Adrenal gland (tissue), 12 donors: ENCODE results near the gene THRA. TPM values are rescaled to one million over a fixed set of nuclear protein-coding genes. Genes with fewer than 3 reads are reported as not detected.

ENCODE experiments used
- DNase-seq, 7 donors: peaks; one replicate each; pipeline ENCODE4 v3.0.0-alpha.2; 2019 to 2020
- H3K27ac ChIP-seq, 5 donors: fragments of 200-600 bp; sonication (generic) in 4 of 5; 1 replicate in 3 of 5; 2 replicates in 2 of 5; pipeline versions ENCODE4 v1.5.1 to v1.8.0; 2016 to 2020; ENCODE audit warnings: mild to moderate bottlenecking in 1 of 5
- H3K27me3 ChIP-seq: fragments of 200-600 bp; 2 replicates; pipeline ENCODE4 v1.8.0; 2021
- H3K36me3 ChIP-seq, 2 donors: fragments of 200-600 bp; replicated peaks in 1 of 2; 1 replicate in 1 of 2; 2 replicates in 1 of 2; pipeline versions ENCODE4 v1.5.1 to v1.8.0; 2018 to 2022
- H3K4me1 ChIP-seq, 2 donors: fragments of 200-600 bp; replicated peaks in 1 of 2; 1 replicate in 1 of 2; 2 replicates in 1 of 2; pipeline versions ENCODE4 v1.5.1 to v1.8.0; 2018 to 2021
- H3K4me3 ChIP-seq, 4 donors: fragments of 200-600 bp; sonication (generic) in 3 of 4; one replicate each; pipeline ENCODE4 v1.5.1; 2016 to 2018
- H3K9me3 ChIP-seq, 3 donors: fragments of 200-600 bp; sonication (generic) in 1 of 3; replicated peaks in 1 of 3; 1 replicate in 2 of 3; 2 replicates in 1 of 3; pipeline versions ENCODE4 v1.5.1 to v1.8.0; 2016 to 2021
- POLR2A ChIP-seq, 2 donors: fragments of 450-650 bp; IDR thresholded peaks; one replicate each; pipeline ENCODE4 v1.6.1; 2017; ENCODE audit warnings: antibody characterized with exemption in 2 of 2, mild to moderate bottlenecking in 2 of 2, moderate library complexity in 1 of 2
- WGBS, 4 donors: extraction: QIAGEN DNeasy Blood & Tissue Kit in 2 of 4; methylation state at CpG; one replicate each; pipeline versions ENCODE4 v1.1.5 to v1.1.7; 2013 to 2017; 5-methylcytosine and 5-hydroxymethylcytosine counted together
- intact Hi-C, 2 donors: fragments of 100-400 bp; cut with DNase I; formaldehyde crosslinking; loops; one replicate each; pipeline versions ENCODE4 v1.14.1 to v1.15.0; 2022 to 2023
- polyA plus RNA-seq, 3 donors: library from polyadenylated mRNA; stranded (reverse); fragments of 200-250 nt in 2 of 3; fragments of 350-450 nt in 1 of 3; fragmentation: Illumina TruSeq in 1 of 3; extraction: RNeasy Lipid Tissue Mini Kit (QIAGEN cat#74804) in 1 of 3; gene quantifications; one replicate each; pipeline ENCODE4 v1.2.3, GENCODE V29; 2013 to 2014
- total RNA-seq, 9 donors: library from RNA; depleted of rRNA in 4 of 9; stranded (reverse); fragments of >200 nt in 4 of 9; fragments of 120-200 nt in 1 of 9; fragmentation: NEBNext Ultra II Directional in 1 of 9; extraction: Animal tissue kit (Norgen Biotek cat#: 25700) in 1 of 9; gene quantifications; one replicate each; pipeline versions ENCODE4 v1.1.0 to v1.2.4, GENCODE V29; 2013 to 2023
- TF ChIP-seq, protein P1 (sequence below), 6 experiments: fragments of 450-650 bp in 4 of 6; fragments of 200-600 bp in 2 of 6; sonication (generic) in 1 of 6; IDR thresholded peaks; 1 replicate in 5 of 6; 2 replicates in 1 of 6; pipeline versions ENCODE4 v1.5.1 to v1.8.0; 2016 to 2021; ENCODE audit warnings: antibody characterized with exemption in 6 of 6, mild to moderate bottlenecking in 2 of 6, moderate library complexity in 1 of 6
- donor health status: healthy with polysubstance abuse.
- donor health status: Bipolar disorder and iron deficiency.
- donor health status: DM: yes; HTN: yes; CAD: no.
- donor health status: DM: no; HTN: no; CAD: no.
- donor health status: DM: no; HTN: no; CAD: no.
- donor health status: DM: yes; HTN: yes; CAD: no.

Gene THRA
- total and polyA plus RNA-seq, 12 donors = 39.2 to 110 (median 65.8) TPM

DNA sequence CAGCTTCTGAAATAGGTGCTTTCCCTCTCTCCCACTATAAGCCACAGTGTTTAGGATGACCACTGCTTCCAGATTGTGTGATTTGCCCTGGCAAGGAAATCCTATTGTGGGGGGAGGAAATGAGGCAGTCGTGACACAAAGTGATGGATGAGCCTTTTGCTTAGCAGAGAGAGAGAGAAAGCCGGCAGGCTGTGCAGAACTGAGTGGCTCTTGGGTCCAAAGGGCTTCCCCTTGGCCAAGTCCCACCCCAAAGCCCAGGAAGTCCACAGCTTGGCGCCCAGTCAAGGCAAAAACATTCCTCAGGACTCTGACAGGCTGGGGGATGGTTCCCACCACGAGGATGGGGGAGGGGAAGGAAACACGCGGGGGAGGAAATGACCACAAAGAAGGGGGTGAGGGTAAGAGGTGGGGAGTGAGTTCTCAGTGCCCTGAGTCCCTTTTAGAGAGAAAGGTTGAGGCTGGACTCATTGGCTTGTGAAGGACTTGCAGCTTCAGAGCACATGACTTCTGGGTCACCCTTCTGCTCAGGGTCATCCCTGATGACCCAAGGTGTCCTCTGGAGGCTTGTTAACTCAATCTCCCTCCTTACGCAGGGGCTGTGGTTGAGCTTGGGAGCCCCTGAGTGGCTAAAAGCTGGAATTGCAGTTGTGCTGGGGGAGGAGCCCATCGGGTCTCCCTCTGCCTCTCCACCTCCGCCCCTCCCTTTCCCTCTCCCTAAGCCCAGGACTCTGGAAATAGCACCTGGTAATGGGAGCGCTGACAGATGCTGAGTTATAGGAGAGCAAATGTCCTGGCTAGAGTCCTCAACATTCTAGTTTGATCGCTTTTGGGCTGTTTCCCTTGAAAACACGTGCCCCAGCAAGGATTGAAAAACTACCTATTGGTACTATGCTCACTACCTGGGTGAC, 48.7 kb downstream of the THRA start:
- peak; percentile 93 to 98 (median 96) for DNase-seq
- intact Hi-C loops = no loop called here
- Histone ChIP-seq H3K4me3 (peak overlapping the region in 1 of 4 donors; percentile 10), H3K27me3 (no peaks in the 10 kb centered on the region), H3K36me3 (no peaks in the 10 kb centered on the region), H3K4me1 (peaks cover 61 to 74% of the 10 kb centered on the region in 2 donors), H3K9me3 (no peaks in the 10 kb centered on the region), H3K27ac (peak overlapping the region; percentile 34 to 96 (median 94))
- 0 to 2% (median 1%) methylated on average over 11 to 12 of the region's 12 CpGs for WGBS, 4 donors
- TF ChIP-seq POLR2A (IDR thresholded peaks at IDR 0.05) = peak in 1 of 2 donors; percentile 94
- TF ChIP-seq, protein P1, sequence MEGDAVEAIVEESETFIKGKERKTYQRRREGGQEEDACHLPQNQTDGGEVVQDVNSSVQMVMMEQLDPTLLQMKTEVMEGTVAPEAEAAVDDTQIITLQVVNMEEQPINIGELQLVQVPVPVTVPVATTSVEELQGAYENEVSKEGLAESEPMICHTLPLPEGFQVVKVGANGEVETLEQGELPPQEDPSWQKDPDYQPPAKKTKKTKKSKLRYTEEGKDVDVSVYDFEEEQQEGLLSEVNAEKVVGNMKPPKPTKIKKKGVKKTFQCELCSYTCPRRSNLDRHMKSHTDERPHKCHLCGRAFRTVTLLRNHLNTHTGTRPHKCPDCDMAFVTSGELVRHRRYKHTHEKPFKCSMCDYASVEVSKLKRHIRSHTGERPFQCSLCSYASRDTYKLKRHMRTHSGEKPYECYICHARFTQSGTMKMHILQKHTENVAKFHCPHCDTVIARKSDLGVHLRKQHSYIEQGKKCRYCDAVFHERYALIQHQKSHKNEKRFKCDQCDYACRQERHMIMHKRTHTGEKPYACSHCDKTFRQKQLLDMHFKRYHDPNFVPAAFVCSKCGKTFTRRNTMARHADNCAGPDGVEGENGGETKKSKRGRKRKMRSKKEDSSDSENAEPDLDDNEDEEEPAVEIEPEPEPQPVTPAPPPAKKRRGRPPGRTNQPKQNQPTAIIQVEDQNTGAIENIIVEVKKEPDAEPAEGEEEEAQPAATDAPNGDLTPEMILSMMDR (IDR thresholded peaks at IDR 0.05) = peak; percentile 69 to 96 (median 92)

DNA sequence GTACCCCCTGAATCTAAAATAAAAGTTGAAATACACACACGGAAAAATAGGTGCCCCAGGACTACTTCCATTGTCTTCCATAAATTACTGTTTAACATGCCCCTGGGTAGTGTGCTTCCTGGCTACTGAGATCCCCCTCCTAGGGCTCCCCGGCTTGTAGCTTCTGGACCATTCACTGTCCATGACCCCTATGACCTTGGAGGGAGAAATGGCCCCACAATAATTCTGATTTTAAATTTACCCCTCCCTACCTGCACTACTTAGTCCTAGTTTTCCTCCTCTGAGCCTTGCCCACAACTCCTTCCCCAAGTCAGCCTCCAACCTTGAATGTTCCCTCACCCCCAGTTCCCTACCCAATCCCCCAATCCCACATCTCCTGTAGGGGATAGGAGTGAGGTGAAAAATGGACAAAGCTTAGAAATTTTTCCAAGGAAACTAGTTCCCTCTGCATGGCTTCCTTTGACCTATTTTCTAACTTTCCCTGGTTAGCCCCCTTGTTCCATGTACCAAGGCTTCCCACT, 49.5 kb downstream of the THRA start:
- TF ChIP-seq POLR2A (IDR thresholded peaks at IDR 0.05) = no peak
- TF ChIP-seq, protein P1 (IDR thresholded peaks at IDR 0.05) = no peak
- H3K4me3 ChIP-seq = no peak overlapping the region
- H3K36me3 ChIP-seq = no peaks in the 10 kb centered on the region

DNA sequence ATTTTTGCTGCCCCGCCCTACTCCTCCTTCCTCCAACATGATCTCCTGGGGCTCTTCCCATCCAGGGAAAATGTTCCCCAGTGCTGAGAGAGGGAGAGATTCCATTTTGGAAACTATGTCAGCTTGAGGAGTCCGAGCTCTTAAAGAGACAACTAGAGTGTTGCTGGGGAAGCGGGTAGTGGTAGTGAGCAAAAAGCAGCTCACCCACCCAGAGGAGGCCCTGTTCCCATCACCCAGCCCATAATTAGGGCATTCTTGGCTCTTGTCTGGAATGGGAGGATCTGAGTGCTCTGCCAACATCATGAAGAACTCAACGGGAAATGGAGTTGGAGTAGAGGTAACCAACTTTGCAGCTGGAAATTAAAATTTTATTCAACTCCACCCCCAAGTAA, 49.9 kb downstream of the THRA start:
- TF ChIP-seq, protein P1 (IDR thresholded peaks at IDR 0.05) = no peak
- no peak for TF ChIP-seq POLR2A (IDR thresholded peaks at IDR 0.05)
- DNase-seq = peak in 6 of 7 donors; percentile 19 to 62 (median 34)
- Histone ChIP-seq H3K36me3 (no peaks in the 10 kb centered on the region), H3K9me3 (no peaks in the 10 kb centered on the region), H3K4me1 (peaks cover 51 to 63% of the 10 kb centered on the region in 2 donors), H3K27ac (peak overlapping the region; percentile 34 to 96 (median 94)), H3K27me3 (no peaks in the 10 kb centered on the region), H3K4me3 (no peak overlapping the region)
- intact Hi-C loops = no loop called here
- 49 to 60% (median 56%) methylated on average over 4 of the region's 4 CpGs for WGBS, 4 donors

More for the DNA sequence above, 49.5 kb downstream of the THRA start:
- H3K9me3 ChIP-seq = no peaks in the 10 kb centered on the region
- peak in 4 of 7 donors; percentile 16 to 54 (median 20) for DNase-seq
- intact Hi-C loops = no loop called here
- peaks cover 56 to 68% of the 10 kb centered on the region in 2 donors for H3K4me1 ChIP-seq
- no peaks in the 10 kb centered on the region for H3K27me3 ChIP-seq
- H3K27ac ChIP-seq = peak overlapping the region; percentile 34 to 96 (median 94)
- WGBS, 4 donors = 1 to 11% (median 7%) methylated on average over 2 of the region's 2 CpGs

DNA sequence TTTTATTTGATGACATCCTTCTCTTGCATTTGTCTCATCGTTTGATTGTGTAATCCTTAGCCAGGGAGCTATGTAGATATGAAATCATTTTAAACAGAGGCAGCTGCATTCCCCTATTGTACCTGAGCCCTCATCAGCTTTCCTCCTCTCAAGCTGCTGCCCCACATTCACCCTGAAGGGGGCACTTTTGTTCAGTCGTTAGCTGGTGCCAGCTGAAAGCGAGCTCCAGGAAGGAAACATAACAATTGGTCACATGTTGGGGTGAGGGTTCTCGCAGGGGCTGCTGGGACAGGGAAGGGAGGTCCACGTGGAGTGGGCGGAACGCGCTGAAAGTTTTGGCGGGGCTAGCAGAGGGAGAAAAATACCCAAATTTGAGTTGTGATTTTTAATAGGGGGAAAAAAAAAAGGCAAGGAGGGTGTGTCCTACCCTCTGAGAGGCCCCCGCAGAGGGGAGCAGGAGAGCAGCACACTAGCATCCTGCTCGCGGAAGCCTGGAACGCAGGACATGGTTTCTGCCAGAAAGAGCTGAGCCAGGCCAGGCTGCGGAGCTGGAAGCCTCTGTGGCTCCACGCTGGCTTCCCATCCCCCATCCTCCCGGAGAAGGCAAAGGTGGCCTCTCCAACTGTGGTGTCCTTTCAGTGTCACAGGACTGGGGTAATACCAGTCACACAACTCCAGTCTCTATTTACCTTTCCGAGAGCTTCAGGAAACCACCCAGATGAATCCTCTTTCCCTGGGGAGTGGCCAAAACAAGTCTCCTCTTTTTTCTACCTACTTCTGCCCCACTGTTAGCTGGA, 50.5 kb downstream of the THRA start:
- Histone ChIP-seq H3K4me3 (peak overlapping the region in 1 of 4 donors; percentile 38), H3K9me3 (no peaks in the 10 kb centered on the region), H3K4me1 (peaks cover 45 to 57% of the 10 kb centered on the region in 2 donors), H3K27ac (peak overlapping the region; percentile 49 to 96 (median 94)), H3K36me3 (no peaks in the 10 kb centered on the region), H3K27me3 (no peaks in the 10 kb centered on the region)
- peak in 1 of 2 donors; percentile 58 for TF ChIP-seq POLR2A (IDR thresholded peaks at IDR 0.05)
- TF ChIP-seq, protein P1 (IDR thresholded peaks at IDR 0.05) = peak; percentile 65 to 98 (median 95)
- peak; percentile 93 to 98 (median 96) for DNase-seq
- intact Hi-C loops = no loop called here
- 0 to 1% (median 0%) methylated on average over 13 to 17 of the region's 17 CpGs for WGBS, 4 donors
